Effector memory CD4-positive, alpha-beta T cell (primary cell): ENCODE measurements around the gene FIGNL1.

Experiments used
- DNase-seq, 3 donors: peaks; one replicate each; pipeline ENCODE4 v3.0.0-alpha.2; 2020
- H3K27ac ChIP-seq: 2 replicates; pipeline ENCODE4 v1.7.0; 2013; ENCODE audit warnings: mild to moderate bottlenecking, low read length, moderate library complexity; ENCODE audit not compliant: insufficient read depth, poor library complexity, severe bottlenecking
- H3K27me3 ChIP-seq: replicated peaks from 2 replicates; pipeline ENCODE4 v1.7.0; 2013; ENCODE audit warnings: mild to moderate bottlenecking, low read length; ENCODE audit not compliant: insufficient read depth, control insufficient read depth, poor library complexity, severe bottlenecking
- H3K36me3 ChIP-seq: 2 replicates; pipeline ENCODE4 v1.7.0; 2013; ENCODE audit warnings: mild to moderate bottlenecking, low read length, moderate library complexity; ENCODE audit not compliant: control insufficient read depth, insufficient read depth
- H3K4me1 ChIP-seq: 2 replicates; pipeline ENCODE4 v1.7.0; 2013; ENCODE audit warnings: low read length, mild to moderate bottlenecking; ENCODE audit not compliant: control insufficient read depth, insufficient read depth, poor library complexity, severe bottlenecking
- H3K4me3 ChIP-seq: 2 replicates; pipeline ENCODE4 v1.7.0; 2013; ENCODE audit warnings: low read length, low read depth, mild to moderate bottlenecking; ENCODE audit not compliant: insufficient read depth, poor library complexity, severe bottlenecking
- H3K9me3 ChIP-seq: 2 replicates; pipeline ENCODE4 v1.7.0; 2013; ENCODE audit warnings: mild to moderate bottlenecking, low read length, moderate library complexity; ENCODE audit not compliant: control insufficient read depth

FIGNL1 gene

DNA sequence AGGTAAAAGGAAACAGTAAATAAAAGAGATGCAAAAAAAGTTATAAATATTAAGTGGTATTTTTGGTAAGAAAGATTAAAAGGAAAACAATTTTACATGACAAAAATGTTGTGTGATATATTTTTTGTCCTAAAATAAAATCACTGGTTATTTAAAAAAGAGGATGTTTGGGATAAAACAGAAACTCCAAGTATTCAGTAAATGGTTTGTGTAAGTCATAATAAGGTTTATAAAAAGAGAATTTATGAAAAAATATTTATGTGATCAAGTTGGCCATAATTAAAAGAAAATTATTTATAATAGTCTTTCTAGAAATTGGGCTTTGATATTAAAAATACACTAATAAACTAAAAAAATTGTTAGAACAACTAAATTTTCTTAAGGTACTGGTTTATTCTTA, 38.2 kb upstream of the FIGNL1 start:
- Histone ChIP-seq H3K4me1 (no peaks in the 10 kb centered on the region), H3K36me3 (no peaks in the 10 kb centered on the region), H3K9me3 (no peaks in the 10 kb centered on the region), H3K27ac (no peak overlapping the region), H3K4me3 (no peak overlapping the region), H3K27me3 (no peaks in the 10 kb centered on the region)
- no peak for DNase-seq

DNA sequence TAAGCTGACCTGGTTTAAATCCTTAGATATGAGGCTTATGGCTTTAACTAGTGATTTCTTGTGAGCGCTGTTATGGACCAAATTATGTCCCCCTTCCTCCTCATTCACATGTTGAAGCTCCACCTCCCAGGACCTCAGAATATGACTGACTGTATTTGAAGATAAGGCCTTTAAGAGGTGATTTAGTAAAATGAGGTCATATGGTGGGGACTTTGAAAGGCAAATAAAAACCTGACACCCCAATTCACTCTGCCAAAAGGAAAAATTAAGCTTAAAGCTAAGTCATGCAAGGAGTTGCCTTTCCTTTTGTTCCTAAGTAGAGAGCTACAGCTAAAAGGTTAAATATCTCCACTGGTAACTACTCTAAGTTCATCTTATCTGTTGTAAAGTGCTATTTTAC, 36.4 kb upstream of the FIGNL1 start:
- Histone ChIP-seq H3K27ac (no peak overlapping the region), H3K27me3 (no peaks in the 10 kb centered on the region)

DNA sequence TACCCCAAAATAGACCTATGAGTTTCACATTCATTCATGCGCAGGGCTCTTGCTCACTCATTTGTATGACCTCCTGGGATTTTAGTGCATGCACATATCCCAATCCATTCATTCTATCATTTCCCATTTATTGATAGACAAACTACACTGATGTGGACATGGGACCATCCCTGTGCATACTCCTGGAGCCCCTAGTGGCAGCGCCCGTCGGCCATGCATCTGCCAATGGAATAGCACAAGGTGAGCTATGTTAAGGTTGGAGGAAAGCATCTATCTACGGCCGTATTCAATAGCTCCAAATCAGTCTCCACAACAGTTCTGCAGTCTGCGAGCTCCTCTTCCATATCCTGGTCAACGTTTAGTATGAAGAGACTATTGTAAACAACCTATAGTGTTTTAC, 31.7 kb upstream of the FIGNL1 start:
- H3K9me3 ChIP-seq: no peaks in the 10 kb centered on the region
- no peak overlapping the region for H3K27ac ChIP-seq
- no peak for DNase-seq
- no peaks in the 10 kb centered on the region for H3K4me1 ChIP-seq
- no peaks in the 10 kb centered on the region for H3K36me3 ChIP-seq
- H3K27me3 ChIP-seq: peaks cover 2% of the 10 kb centered on the region
- no peak overlapping the region for H3K4me3 ChIP-seq

More for the DNA sequence above, 36.4 kb upstream of the FIGNL1 start:
- Histone ChIP-seq H3K4me1 (no peaks in the 10 kb centered on the region), H3K36me3 (no peaks in the 10 kb centered on the region), H3K4me3 (no peak overlapping the region), H3K9me3 (no peaks in the 10 kb centered on the region)
- no peak for DNase-seq

DNA sequence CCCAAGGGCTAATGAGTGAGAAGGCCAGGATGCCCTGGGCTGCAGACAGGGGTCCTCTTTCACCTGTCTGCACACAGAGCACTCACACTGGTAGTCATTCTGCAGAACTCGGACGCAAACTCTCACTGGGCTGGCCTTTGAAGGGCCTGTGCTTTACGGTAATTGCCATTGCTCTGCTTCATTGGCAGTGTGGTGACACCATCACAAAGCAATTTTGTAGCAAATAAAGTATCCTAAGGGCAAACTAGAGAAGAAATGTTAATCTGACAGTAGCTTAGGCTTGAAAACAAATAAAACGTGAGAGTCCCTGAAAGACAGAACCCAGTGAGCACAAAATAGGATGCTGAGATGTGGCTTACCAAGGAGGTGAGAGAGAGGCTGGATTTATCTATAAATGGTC, 30.6 kb upstream of the FIGNL1 start:
- Histone ChIP-seq H3K27me3 (peaks cover 2% of the 10 kb centered on the region), H3K27ac (no peak overlapping the region), H3K4me3 (no peak overlapping the region), H3K4me1 (no peaks in the 10 kb centered on the region), H3K9me3 (no peaks in the 10 kb centered on the region), H3K36me3 (no peaks in the 10 kb centered on the region)
- DNase-seq: no peak

DNA sequence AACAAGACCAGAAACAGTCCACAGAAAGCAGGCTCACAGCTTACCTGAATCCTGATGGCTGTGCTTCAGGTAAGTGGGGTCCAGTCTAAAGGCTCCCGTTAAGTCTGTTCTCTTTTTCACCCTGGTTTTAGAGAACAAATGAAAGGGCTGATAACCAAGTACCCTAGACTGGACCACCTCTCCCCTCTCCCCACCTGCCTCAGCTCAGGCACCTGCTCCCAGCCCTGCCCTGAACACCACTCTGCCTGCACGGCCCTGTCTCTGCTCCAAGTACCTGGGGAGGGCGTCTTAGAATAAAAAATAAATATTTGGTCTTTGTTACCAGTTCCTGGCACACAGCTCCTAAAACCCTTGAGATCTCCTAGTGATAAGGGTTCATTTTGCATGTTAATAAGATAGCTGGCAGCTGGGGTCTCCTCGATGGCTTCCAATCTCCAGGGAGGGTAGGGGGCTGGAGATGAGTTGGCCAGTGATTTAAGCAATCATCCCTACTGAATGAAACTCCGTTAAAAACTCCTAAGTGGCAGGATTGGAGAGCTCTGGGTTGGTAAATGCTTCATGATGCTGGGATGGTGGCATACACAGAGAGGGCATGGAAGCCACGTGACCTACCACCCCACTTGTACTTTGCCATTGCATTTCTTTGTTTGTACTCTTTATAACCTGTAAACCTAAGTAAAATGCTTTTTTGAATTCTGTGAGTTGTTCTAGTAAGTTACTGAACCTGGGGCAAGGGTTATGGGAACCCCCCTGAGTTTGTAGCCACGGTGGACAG, 29.8 kb upstream of the FIGNL1 start:
- H3K4me1 ChIP-seq: no peaks in the 10 kb centered on the region
- DNase-seq: no peak
- no peak overlapping the region for H3K27ac ChIP-seq
- no peaks in the 10 kb centered on the region for H3K9me3 ChIP-seq
- peaks cover 2% of the 10 kb centered on the region for H3K27me3 ChIP-seq
- H3K36me3 ChIP-seq: no peaks in the 10 kb centered on the region
- H3K4me3 ChIP-seq: no peak overlapping the region

DNA sequence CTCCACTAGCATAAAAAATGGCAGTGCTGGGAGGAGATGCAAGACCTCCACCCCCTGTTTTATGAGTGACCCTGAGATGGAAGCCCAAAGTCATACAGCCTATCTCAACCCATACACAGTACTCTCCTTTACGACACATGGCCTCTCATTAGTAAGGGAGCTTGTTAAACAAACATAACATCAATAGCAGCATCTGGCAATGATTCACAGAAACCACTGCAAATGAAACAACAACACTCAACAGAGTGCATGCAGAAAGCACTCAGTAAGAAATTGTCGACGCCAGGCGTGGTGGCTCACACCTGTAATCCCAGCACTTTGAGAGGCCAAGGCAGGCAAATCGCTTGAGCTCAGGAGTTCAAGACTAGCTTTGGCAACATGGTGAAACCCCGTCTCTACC, 27.5 kb upstream of the FIGNL1 start:
- Histone ChIP-seq H3K36me3 (no peaks in the 10 kb centered on the region), H3K27ac (no peak overlapping the region), H3K27me3 (peaks cover 2% of the 10 kb centered on the region), H3K9me3 (no peaks in the 10 kb centered on the region), H3K4me3 (no peak overlapping the region), H3K4me1 (no peaks in the 10 kb centered on the region)
- DNase-seq: no peak

DNA sequence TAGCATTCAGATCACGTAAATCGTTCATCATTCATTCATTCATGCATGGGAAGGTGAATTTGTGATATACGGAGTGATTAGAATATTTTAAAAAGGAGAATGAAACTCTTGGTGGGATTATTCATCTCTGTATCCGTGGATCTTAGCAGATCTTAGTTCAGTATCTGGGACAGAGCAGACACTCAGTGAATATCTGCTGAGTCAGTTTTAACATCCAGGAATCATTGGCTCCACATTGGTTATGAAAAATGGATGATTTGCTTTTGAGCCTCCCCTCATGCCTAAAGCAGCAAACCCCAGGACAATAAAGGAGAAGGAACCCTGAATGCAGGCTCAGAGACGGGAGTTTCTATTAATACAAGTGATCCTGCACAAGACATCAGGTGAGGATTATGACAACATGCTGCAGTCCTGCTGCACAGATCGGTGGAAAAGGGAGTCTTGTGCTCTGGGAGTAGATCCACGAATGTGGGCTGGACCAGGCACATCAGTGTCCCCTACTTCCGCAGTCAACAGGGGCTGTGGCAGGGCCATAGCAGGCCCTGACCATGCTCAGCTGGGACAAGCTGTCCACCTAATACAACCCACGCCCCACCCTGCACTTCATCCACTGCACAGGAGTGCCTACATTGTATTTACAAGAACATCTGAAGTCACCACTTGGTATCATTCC, 26.9 kb upstream of the FIGNL1 start:
- DNase-seq: no peak
- no peaks in the 10 kb centered on the region for H3K36me3 ChIP-seq
- no peak overlapping the region for H3K27ac ChIP-seq
- H3K4me1 ChIP-seq: no peaks in the 10 kb centered on the region
- no peak overlapping the region for H3K4me3 ChIP-seq
- H3K9me3 ChIP-seq: no peaks in the 10 kb centered on the region
- H3K27me3 ChIP-seq: peaks cover 2% of the 10 kb centered on the region

DNA sequence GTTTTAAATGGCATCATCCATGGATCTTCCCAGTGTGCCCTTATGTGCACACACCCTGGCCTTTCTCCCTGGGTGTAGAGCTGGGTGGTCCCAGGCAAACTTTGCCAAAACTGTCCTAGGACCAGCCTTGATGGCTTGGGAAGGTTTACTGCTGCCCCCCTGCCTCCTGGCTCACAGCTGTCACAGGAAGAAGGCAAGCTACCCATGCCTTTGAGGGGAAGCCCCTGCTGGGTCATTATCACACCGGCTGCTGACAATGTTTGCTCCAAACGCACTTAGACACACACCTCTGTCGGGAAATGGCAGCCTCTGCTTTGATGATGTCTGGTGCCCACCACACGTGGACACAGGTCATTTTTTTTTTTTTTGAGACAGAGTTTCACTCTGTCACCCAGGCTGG, 25.2 kb upstream of the FIGNL1 start:
- Histone ChIP-seq H3K4me3 (no peak overlapping the region), H3K4me1 (no peaks in the 10 kb centered on the region), H3K9me3 (no peaks in the 10 kb centered on the region), H3K36me3 (no peaks in the 10 kb centered on the region), H3K27me3 (no peaks in the 10 kb centered on the region), H3K27ac (no peak overlapping the region)
- no peak for DNase-seq

DNA sequence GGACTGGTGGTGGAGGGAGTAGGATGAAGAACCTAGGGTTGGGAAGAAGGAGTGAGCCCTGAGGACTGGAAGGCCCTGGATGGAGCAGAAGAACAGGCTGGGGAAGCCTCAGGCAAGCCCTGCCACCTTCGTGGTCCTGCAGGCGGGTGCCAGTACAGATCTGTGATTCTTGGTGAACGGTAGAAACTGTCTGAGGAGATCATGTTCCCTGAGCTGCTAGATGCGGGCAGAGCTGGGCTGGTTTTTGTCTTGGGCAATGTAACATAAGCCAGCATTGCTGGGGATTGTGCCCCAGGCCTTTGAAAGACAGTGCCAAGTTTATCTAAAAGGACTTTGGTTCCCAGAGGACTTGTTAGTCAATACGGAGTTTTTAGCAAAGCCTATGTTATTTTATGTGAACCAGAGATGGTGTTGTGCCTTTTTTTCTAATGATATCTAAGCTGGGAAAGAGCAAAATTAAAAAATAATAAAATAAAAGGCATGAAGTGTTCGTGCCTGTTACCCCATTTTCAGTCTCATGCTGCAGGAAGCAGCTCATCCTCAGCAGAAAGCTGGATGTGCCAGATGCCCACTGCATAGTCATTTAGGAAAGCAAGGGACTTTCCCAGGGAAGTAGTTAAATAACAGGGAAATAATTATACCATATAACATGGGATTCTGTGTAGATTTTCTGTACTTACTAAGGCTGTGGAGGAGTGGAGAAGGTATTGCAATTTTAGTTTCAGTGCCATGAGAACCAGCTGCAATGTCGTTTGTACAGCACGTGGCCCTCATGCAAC, 24.4 kb upstream of the FIGNL1 start:
- no peaks in the 10 kb centered on the region for H3K36me3 ChIP-seq
- no peak overlapping the region for H3K4me3 ChIP-seq
- no peaks in the 10 kb centered on the region for H3K27me3 ChIP-seq
- H3K27ac ChIP-seq: no peak overlapping the region
- DNase-seq: no peak
- H3K4me1 ChIP-seq: no peaks in the 10 kb centered on the region
- no peaks in the 10 kb centered on the region for H3K9me3 ChIP-seq

DNA sequence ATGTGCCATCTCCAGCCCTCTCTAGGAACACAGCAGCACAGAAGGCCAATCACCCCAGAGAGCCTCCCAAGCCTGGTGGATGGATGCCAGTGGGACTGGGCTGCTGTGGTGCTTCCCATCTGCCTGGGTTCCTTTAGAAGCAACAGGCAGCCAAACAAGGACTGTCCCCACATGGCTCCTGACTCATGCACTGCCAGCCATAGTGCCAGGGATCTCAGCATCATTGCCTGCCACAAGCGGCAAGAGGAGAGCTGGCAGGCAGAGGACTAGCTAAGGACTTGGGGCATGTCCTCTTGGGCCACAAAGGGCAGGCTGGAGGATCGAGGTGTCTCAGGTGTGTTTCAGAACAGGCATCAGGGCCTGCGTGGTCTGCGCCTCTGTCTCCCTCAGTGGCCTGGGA, 23.4 kb upstream of the FIGNL1 start:
- no peaks in the 10 kb centered on the region for H3K9me3 ChIP-seq
- H3K4me3 ChIP-seq: no peak overlapping the region
- no peaks in the 10 kb centered on the region for H3K36me3 ChIP-seq
- H3K27ac ChIP-seq: no peak overlapping the region
- H3K4me1 ChIP-seq: no peaks in the 10 kb centered on the region
- DNase-seq: no peak
- no peaks in the 10 kb centered on the region for H3K27me3 ChIP-seq
